CD14-positive monocyte (primary cell): ENCODE results near the gene CTNNA3. TPM values are rescaled to one million over a fixed set of nuclear protein-coding genes. Genes with fewer than 3 reads are reported as not detected.

Source experiments
- DNase-seq, 3 donors: peaks; one replicate each; pipeline ENCODE4 v3.0.0-alpha.2; 2011 to 2022
- H2AFZ ChIP-seq: 2 replicates; pipeline ENCODE4 v1.6.0; 2012; ENCODE audit warnings: mild to moderate bottlenecking, low read depth, low read length, inconsistent platforms; ENCODE audit not compliant: insufficient read depth, poor library complexity, severe bottlenecking
- H3K27ac ChIP-seq, 2 donors: 1 replicate in 1 of 2; 2 replicates in 1 of 2; pipeline ENCODE4 v1.5.1; 2012 to 2013; ENCODE audit warnings: low read length in 2 of 2, control low read depth in 1 of 2, inconsistent platforms in 1 of 2, low read depth in 1 of 2, mild to moderate bottlenecking in 1 of 2
- H3K27me3 ChIP-seq, 2 donors: one replicate each; pipeline versions ENCODE4 v1.6.0 to v1.6.1; 2011 to 2013; ENCODE audit warnings: low read length in 2 of 2; ENCODE audit not compliant: control insufficient read depth in 2 of 2, insufficient read depth in 2 of 2
- H3K36me3 ChIP-seq, 2 donors: replicated peaks in 1 of 2; 1 replicate in 1 of 2; 2 replicates in 1 of 2; pipeline versions ENCODE4 v1.5.1 to v1.6.1; 2012 to 2013; ENCODE audit warnings: low read length in 2 of 2, control low read depth in 1 of 2, inconsistent platforms in 1 of 2, mild to moderate bottlenecking in 1 of 2; ENCODE audit not compliant: insufficient read depth in 2 of 2, control insufficient read depth in 1 of 2
- H3K4me1 ChIP-seq, 2 donors: 1 replicate in 1 of 2; 2 replicates in 1 of 2; pipeline versions ENCODE4 v1.5.1 to v1.6.1; 2012 to 2013; ENCODE audit warnings: low read length in 2 of 2, control low read depth in 1 of 2, inconsistent platforms in 1 of 2, mild to moderate bottlenecking in 1 of 2, moderate library complexity in 1 of 2; ENCODE audit not compliant: insufficient read depth in 2 of 2, control insufficient read depth in 1 of 2
- H3K4me2 ChIP-seq: replicated peaks from 2 replicates; pipeline ENCODE3; 2012; ENCODE audit warnings: low read length, moderate library complexity, mild to moderate bottlenecking; ENCODE audit not compliant: poor library complexity, severe bottlenecking; ENCODE audit errors: extremely low read depth
- H3K4me3 ChIP-seq, 3 experiments: fragments of 200-600 bp in 1 of 3; sonication (generic) in 1 of 3; replicated peaks in 1 of 3; 1 replicate in 2 of 3; 2 replicates in 1 of 3; pipeline ENCODE4 v1.5.1; 2011 to 2013; ENCODE audit warnings: low read length in 3 of 3, mild to moderate bottlenecking in 3 of 3, control low read depth in 2 of 3, low read depth in 2 of 3, inconsistent platforms in 1 of 3, moderate library complexity in 1 of 3
- H3K79me2 ChIP-seq: 2 replicates; pipeline ENCODE4 v1.6.0; 2012; ENCODE audit warnings: mild to moderate bottlenecking, control low read depth, inconsistent platforms, low read length, moderate library complexity; ENCODE audit not compliant: insufficient read depth
- H3K9ac ChIP-seq: 2 replicates; pipeline ENCODE4 v1.6.0; 2017; ENCODE audit warnings: low read length, mild to moderate bottlenecking; ENCODE audit not compliant: insufficient read depth, poor library complexity, severe bottlenecking
- H3K9me3 ChIP-seq, 2 donors: replicated peaks in 1 of 2; 1 replicate in 1 of 2; 2 replicates in 1 of 2; pipeline versions ENCODE4 v1.5.1 to v1.6.1; 2012 to 2013; ENCODE audit warnings: low read length in 2 of 2, control low read depth in 1 of 2; ENCODE audit not compliant: control insufficient read depth in 1 of 2, insufficient read depth in 1 of 2
- H4K20me1 ChIP-seq: 2 replicates; pipeline ENCODE4 v1.6.0; 2012; ENCODE audit warnings: mild to moderate bottlenecking, low read length, control low read depth, moderate library complexity; ENCODE audit not compliant: insufficient read depth
- H3K27ac Mint-ChIP-seq, 7 donors: one replicate each; pipeline ENCODE4 v1.8.0; 2020; ENCODE audit warnings: mild to moderate bottlenecking in 7 of 7, mixed read lengths in 7 of 7, moderate library complexity in 6 of 7, inconsistent platforms in 2 of 7
- H3K27me3 Mint-ChIP-seq, 3 donors: one replicate each; pipeline ENCODE4 v1.8.0; 2021 to 2022; ENCODE audit warnings: low read depth in 3 of 3, mild to moderate bottlenecking in 3 of 3, mixed read lengths in 3 of 3, moderate library complexity in 3 of 3, inconsistent platforms in 1 of 3
- H3K36me3 Mint-ChIP-seq, 2 donors: one replicate each; pipeline ENCODE4 v1.8.0; 2020; ENCODE audit warnings: mixed read lengths in 2 of 2, inconsistent platforms in 1 of 2, mild to moderate bottlenecking in 1 of 2
- H3K4me1 Mint-ChIP-seq: one replicate; pipeline ENCODE4 v1.8.0; 2020; ENCODE audit warnings: mild to moderate bottlenecking, mixed read lengths
- H3K4me3 Mint-ChIP-seq, 2 donors: one replicate each; pipeline ENCODE4 v1.8.0; 2020; ENCODE audit warnings: mild to moderate bottlenecking in 2 of 2, mixed read lengths in 2 of 2, moderate library complexity in 1 of 2
- H3K9me3 Mint-ChIP-seq, 7 donors: one replicate each; pipeline ENCODE4 v1.8.0; 2020 to 2022; ENCODE audit warnings: mixed read lengths in 7 of 7, mild to moderate bottlenecking in 6 of 7, moderate library complexity in 6 of 7, inconsistent platforms in 2 of 7
- WGBS: methylation state at CpG from one replicate; pipeline ENCODE4 v1.1.5; 2013; ENCODE audit warnings: missing lambda C conversion rate; ENCODE audit not compliant: insufficient coverage; 5-methylcytosine and 5-hydroxymethylcytosine counted together
- intact Hi-C, 2 donors: fragments of 100-400 bp; cut with micrococcal nuclease; formaldehyde crosslinking; loops; one replicate each; pipeline versions ENCODE4 v1.15.0 to v1.15.1; 2023
- polyA plus RNA-seq, 3 donors: library from polyadenylated mRNA; depleted of rRNA in 1 of 3; unstranded in 2 of 3; stranded (reverse) in 1 of 3; fragments of 300-500 nt in 2 of 3; fragments of >200 nt in 1 of 3; fragmentation: Illumina TruSeq in 2 of 3; gene quantifications; 1 replicate in 2 of 3; 2 replicates in 1 of 3; pipeline ENCODE4 v1.2.3, GENCODE V29; 2012 to 2021
- TF ChIP-seq, protein P1 (sequence below): fragments of 200-600 bp; IDR thresholded peaks from one replicate; pipeline ENCODE4 v1.8.0; 2022; ENCODE audit warnings: antibody characterized with exemption, mild to moderate bottlenecking

CTNNA3 gene
- polyA plus RNA-seq, 3 donors = not detected

DNA sequence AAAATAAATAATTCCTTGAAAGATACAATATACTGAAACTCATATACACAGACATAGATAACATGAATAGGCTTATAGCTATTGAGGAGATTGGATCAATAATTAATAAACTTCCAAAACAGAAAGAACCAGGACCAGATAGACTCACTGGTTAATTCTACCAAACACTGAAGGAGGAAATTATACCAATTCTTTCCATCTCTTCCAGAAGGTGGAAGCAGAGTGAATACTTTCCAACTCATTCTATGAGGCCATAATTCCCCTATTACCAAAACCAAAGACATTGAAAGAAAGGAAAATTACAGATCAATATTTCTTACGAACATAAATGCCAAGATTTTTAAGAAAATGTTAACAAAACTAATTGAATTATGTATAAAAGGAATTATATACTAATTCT is 1394.9 kb downstream of the CTNNA3 start:
- WGBS = no CpG with 5 or more reads among the region's 1 CpG
- H3K36me3 Mint-ChIP-seq = no peaks in the 10 kb centered on the region
- H3K4me1 Mint-ChIP-seq = no peaks in the 10 kb centered on the region

DNA sequence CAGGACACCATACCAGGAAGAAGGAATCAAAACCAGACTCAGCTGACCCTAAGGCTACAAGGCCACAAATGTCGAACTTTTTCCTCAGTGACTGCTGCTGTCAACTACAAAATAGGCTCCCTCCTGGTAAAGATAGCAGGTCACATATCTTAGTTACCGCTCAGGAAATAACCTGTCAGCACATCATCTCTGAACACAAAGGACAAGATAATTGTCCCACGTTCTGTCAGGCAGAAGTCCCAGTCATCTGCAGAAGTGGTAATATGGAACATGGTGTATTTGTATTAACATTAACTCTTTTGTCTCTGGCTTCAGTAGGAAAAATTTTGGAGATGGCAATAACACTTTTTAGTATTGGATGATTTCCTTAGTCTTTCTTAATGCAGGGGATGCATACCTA is 1400.4 kb downstream of the CTNNA3 start:
- intact Hi-C loops = no loop called here
- H3K27me3 ChIP-seq = no peaks in the 10 kb centered on the region
- H3K4me1 ChIP-seq = no peaks in the 10 kb centered on the region
- no peaks in the 10 kb centered on the region for H4K20me1 ChIP-seq
- H3K9me3 ChIP-seq = no peaks in the 10 kb centered on the region
- no peak overlapping the region for H3K27ac Mint-ChIP-seq
- 100% methylated on average over 1 of the region's 3 CpGs for WGBS
- TF ChIP-seq, protein P1, sequence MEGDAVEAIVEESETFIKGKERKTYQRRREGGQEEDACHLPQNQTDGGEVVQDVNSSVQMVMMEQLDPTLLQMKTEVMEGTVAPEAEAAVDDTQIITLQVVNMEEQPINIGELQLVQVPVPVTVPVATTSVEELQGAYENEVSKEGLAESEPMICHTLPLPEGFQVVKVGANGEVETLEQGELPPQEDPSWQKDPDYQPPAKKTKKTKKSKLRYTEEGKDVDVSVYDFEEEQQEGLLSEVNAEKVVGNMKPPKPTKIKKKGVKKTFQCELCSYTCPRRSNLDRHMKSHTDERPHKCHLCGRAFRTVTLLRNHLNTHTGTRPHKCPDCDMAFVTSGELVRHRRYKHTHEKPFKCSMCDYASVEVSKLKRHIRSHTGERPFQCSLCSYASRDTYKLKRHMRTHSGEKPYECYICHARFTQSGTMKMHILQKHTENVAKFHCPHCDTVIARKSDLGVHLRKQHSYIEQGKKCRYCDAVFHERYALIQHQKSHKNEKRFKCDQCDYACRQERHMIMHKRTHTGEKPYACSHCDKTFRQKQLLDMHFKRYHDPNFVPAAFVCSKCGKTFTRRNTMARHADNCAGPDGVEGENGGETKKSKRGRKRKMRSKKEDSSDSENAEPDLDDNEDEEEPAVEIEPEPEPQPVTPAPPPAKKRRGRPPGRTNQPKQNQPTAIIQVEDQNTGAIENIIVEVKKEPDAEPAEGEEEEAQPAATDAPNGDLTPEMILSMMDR = no peak
- no peaks in the 10 kb centered on the region for H3K4me1 Mint-ChIP-seq
- no peaks in the 10 kb centered on the region for H3K36me3 ChIP-seq
- no peak overlapping the region for H3K27ac ChIP-seq
- H3K79me2 ChIP-seq = no peaks in the 10 kb centered on the region
- no peaks in the 10 kb centered on the region for H3K36me3 Mint-ChIP-seq
- no peak overlapping the region for H3K4me2 ChIP-seq
- no peak overlapping the region for H3K9ac ChIP-seq
- H2AFZ ChIP-seq = no peak overlapping the region
- no peak overlapping the region for H3K4me3 ChIP-seq
- peaks cover 0 to 4% (median 0%) of the 10 kb centered on the region in 7 donors for H3K9me3 Mint-ChIP-seq
- peaks cover 0 to 2% (median 0%) of the 10 kb centered on the region in 3 donors for H3K27me3 Mint-ChIP-seq
- H3K4me3 Mint-ChIP-seq = no peak overlapping the region
- no peak for DNase-seq

More for the DNA sequence above, 1394.9 kb downstream of the CTNNA3 start:
- Histone ChIP-seq H3K36me3 (no peaks in the 10 kb centered on the region), H3K27ac (no peak overlapping the region), H3K4me1 (no peaks in the 10 kb centered on the region), H3K9me3 (no peaks in the 10 kb centered on the region), H4K20me1 (no peaks in the 10 kb centered on the region), H3K27me3 (no peaks in the 10 kb centered on the region), H3K79me2 (no peaks in the 10 kb centered on the region), H3K4me2 (no peak overlapping the region), H3K4me3 (no peak overlapping the region), H3K9ac (no peak overlapping the region), H2AFZ (no peak overlapping the region)
- Mint-ChIP-seq H3K27me3 (peaks cover 0 to 2% (median 0%) of the 10 kb centered on the region in 3 donors), H3K27ac (no peak overlapping the region), H3K9me3 (peaks cover 0 to 3% (median 0%) of the 10 kb centered on the region in 7 donors), H3K4me3 (no peak overlapping the region)
- intact Hi-C loops = no loop called here
- TF ChIP-seq, protein P1 = no peak
- DNase-seq = no peak
